DOHH2 (cell line): Measurements from ENCODE around the gene EIF4B.

ENCODE experiments used
- H3F3A ChIP-seq: fragments of 200-600 bp; sonication (generic), shearing (Covaris generic); 2 replicates; pipeline ENCODE4 v1.6.0; 2016; ENCODE audit warnings: antibody characterized with exemption, mild to moderate bottlenecking; ENCODE audit not compliant: control insufficient read depth, insufficient read depth
- H3K27ac ChIP-seq: fragments of 200-600 bp; sonication (generic); 2 replicates; pipeline ENCODE4 v1.5.1; 2014; ENCODE audit warnings: low read depth, mild to moderate bottlenecking, low read length, moderate library complexity
- H3K27me3 ChIP-seq: fragments of 200-600 bp; sonication (generic); 2 replicates; pipeline ENCODE4 v1.6.1; 2014; ENCODE audit warnings: mild to moderate bottlenecking, low read length, mixed read lengths; ENCODE audit not compliant: control insufficient read depth
- H3K36me3 ChIP-seq: fragments of 200-600 bp; sonication (generic); 2 replicates; pipeline ENCODE4 v1.6.1; 2014; ENCODE audit warnings: mild to moderate bottlenecking, low read length, moderate library complexity, mixed read lengths; ENCODE audit not compliant: control insufficient read depth
- H3K4me1 ChIP-seq: fragments of 200-600 bp; sonication (generic); 2 replicates; pipeline ENCODE4 v1.6.1; 2014; ENCODE audit warnings: mild to moderate bottlenecking, low read length, mixed read lengths; ENCODE audit not compliant: control insufficient read depth
- H3K4me2 ChIP-seq: fragments of 200-600 bp; sonication (generic); 2 replicates; pipeline ENCODE4 v1.6.0; 2014; ENCODE audit warnings: mild to moderate bottlenecking, low read length, moderate library complexity
- H3K4me3 ChIP-seq: fragments of 200-600 bp; sonication (generic); 2 replicates; pipeline ENCODE4 v1.5.1; 2014; ENCODE audit warnings: mild to moderate bottlenecking, low read length, mixed read lengths
- H3K79me2 ChIP-seq: fragments of 200-600 bp; sonication (generic); 2 replicates; pipeline ENCODE4 v1.6.1; 2014; ENCODE audit warnings: mild to moderate bottlenecking, low read length, mixed read lengths; ENCODE audit not compliant: control insufficient read depth
- H3K9me2 ChIP-seq: fragments of 200-600 bp; sonication (generic); replicated peaks from 2 replicates; pipeline ENCODE4 v1.6.1; 2014; ENCODE audit warnings: mild to moderate bottlenecking, low read length, mixed read lengths; ENCODE audit not compliant: control insufficient read depth
- H3K9me3 ChIP-seq: fragments of 200-600 bp; sonication (generic); 2 replicates; pipeline ENCODE4 v1.6.1; 2014; ENCODE audit warnings: antibody characterized with exemption, low read length, mixed read lengths; ENCODE audit not compliant: control insufficient read depth, insufficient read depth
- H4K20me1 ChIP-seq: fragments of 200-600 bp; sonication (generic); 2 replicates; pipeline ENCODE4 v1.6.0; 2014; ENCODE audit warnings: low read depth, mild to moderate bottlenecking, antibody characterized with exemption, low read length, moderate library complexity; ENCODE audit not compliant: control insufficient read depth, insufficient read depth
- CTCF ChIP-seq: fragments of 200-600 bp; sonication (generic); IDR thresholded peaks from one replicate; pipeline ENCODE4 v1.5.1; 2014; ENCODE audit warnings: antibody characterized with exemption, mild to moderate bottlenecking, low read depth, low read length; ENCODE audit not compliant: poor library complexity, severe bottlenecking
- EZH2phosphoT487 ChIP-seq: fragments of 200-600 bp; sonication (generic); IDR thresholded peaks from 2 replicates; pipeline ENCODE4 v1.6.1; 2017; ENCODE audit warnings: borderline replicate concordance, mild to moderate bottlenecking, antibody characterized with exemption, low read length, moderate library complexity, mixed read lengths

Gene EIF4B

DNA sequence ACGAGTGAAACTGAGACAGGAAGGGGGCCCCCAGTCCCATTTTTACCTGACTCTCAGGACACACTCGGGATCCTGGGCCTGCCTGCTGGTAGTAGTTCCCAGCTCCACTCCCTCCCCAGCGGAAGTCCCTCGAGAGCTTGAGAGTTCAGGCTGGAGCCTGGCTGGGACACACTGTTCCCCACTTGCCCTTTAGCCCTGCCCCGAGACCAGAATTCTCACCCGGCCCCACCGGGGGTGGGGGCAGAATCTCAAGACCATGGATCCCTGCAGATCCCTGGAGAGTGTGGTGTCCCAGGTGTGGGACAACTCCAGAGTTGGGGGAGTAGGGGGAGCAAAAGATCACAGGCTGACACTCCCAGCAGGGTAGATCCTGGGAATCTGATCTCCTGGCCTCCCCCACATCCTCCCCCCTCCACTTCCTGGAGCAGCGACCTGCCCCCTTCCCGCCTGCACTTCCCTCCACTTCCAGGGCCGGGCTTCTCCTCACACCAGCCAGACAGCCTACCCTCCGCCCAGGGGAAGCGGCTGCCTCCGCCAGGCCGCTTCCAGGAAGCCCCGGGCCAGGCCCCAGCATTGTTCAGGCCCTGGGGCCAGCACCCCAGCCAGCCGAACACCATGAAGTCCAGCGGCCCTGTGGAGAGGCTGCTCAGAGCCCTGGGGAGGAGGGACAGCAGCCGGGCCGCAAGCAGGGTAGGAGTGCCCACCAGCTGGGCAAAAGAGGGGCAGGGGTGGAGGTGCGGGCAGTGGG lies 43.5 kb downstream of the EIF4B start, which contains the start of gene TNS2:
Gene TNS2, plus strand, starts transcription at position 495 of the 748 bp plus-strand sequence. Its CDS starts 121 bp downstream, at position 616.
- no peak within 1 kb of the TSS for H3K4me2 ChIP-seq

DNA sequence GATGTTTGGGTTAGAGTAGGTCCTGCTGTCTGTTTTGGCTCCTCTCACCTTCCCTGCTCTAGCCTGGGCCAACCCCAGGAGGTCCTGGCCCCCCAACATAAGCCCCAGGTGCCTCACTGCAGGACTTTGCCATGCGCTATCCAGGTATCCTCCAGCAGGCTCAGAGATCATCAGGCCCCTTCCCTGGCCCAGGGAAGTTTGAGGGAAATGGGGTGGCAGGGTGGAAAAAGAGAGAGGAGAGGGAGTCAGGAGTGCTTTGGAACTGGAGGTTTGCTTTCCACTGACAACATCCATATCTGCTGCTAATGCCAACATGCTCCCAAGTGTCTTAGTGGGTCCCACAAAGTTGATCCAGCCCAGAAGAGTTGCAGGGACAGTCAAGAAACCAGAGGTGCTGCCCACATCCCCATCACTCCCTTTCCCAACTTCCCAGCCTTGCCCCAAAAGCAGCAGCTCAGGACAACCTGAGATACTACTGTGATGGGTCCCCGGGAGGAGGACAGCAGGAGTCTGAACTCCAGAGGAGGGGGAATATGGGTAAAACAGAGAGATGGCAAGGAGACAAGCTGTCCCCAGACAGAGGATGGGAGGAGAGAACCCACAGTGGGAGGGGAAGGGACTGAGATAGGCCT lies 44.3 kb downstream of the EIF4B start:
- Histone ChIP-seq H3K36me3 (no peaks in the 10 kb centered on the region), H3K9me2 (no peaks in the 10 kb centered on the region), H3K4me2 (no peak overlapping the region), H3K9me3 (no peaks in the 10 kb centered on the region), H3K4me1 (peaks cover 31% of the 10 kb centered on the region), H4K20me1 (0 out of 2 replicates have a peak, but pooled peaks cover 3% of the 10 kb centered on the region), H3K27ac (no peak overlapping the region), H3K4me3 (no peak overlapping the region), H3K27me3 (no peaks in the 10 kb centered on the region), H3F3A (no peaks in the 10 kb centered on the region), H3K79me2 (no peaks in the 10 kb centered on the region)
- TF ChIP-seq CTCF (no peak), EZH2phosphoT487 (no peak)

More for the DNA sequence above, 43.5 kb downstream of the EIF4B start, which contains the start of gene TNS2:
- Histone ChIP-seq H3K4me3 (no peak within 1 kb of the TSS), H3K9me3 (no peaks in the 10 kb centered on the region), H3K36me3 (no peaks in the 10 kb centered on the region), H3K27me3 (0 out of 2 replicates have a peak, but pooled peaks cover 1% of the 10 kb centered on the region), H3F3A (no peaks in the 10 kb centered on the region), H3K9me2 (no peaks in the 10 kb centered on the region), H4K20me1 (0 out of 2 replicates have a peak, but pooled peaks cover 3% of the 10 kb centered on the region), H3K79me2 (no peaks in the 10 kb centered on the region), H3K4me1 (peaks cover 31% of the 10 kb centered on the region), H3K27ac (no peak within 1 kb of the TSS)
- TF ChIP-seq CTCF (no peak), EZH2phosphoT487 (no peak)

DNA sequence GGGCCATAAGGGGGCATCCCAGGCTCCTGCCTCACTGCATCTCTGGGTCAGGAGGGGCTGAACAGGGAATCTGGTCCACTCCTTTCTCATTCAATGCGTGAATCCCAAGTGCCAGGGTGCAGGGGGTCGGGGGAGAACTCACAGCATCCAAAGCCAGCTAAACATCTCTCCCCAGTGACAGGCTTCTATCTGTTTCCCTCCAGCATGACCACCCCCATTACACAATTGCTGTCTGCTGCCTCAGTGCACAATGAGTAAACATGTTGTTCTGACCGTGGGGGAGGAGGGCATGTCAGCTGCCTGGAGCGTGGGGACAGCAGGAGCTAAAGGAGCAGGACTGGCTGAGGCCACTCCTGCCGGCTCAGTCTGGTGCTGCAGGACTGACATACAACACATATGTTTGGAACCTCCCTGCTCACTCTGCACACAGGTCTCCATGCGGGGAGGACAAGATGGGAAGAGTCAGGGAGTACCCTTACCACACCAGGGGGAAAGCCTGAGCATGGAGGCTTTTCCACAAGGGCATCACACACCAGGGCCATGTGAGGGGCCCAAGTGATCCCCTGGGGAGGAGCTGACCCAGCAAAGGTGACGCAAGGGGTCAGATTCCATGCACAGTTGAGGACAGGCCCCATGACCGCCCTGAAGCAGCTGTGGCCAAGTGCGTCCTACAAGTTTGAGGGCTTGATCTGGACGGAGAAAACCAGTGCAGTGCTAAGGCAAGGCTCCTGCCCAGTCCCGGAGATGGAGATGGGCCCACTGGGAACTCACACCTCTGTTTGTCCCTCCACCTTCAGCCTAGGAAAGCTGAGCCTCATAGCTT lies 45.0 kb downstream of the EIF4B start:
- no peak overlapping the region for H3K4me2 ChIP-seq
- no peaks in the 10 kb centered on the region for H3K79me2 ChIP-seq
- H3K4me1 ChIP-seq, result peaks cover 27% of the 10 kb centered on the region

More for the DNA sequence above, 45.0 kb downstream of the EIF4B start:
- TF ChIP-seq CTCF (no peak), EZH2phosphoT487 (no peak)
- Histone ChIP-seq H3K36me3 (no peaks in the 10 kb centered on the region), H3K27me3 (no peaks in the 10 kb centered on the region), H3K9me2 (no peaks in the 10 kb centered on the region), H3K4me3 (no peak overlapping the region), H4K20me1 (0 out of 2 replicates have a peak, but pooled peaks cover 3% of the 10 kb centered on the region), H3K27ac (no peak overlapping the region), H3K9me3 (no peaks in the 10 kb centered on the region), H3F3A (no peaks in the 10 kb centered on the region)
